Testis (tissue), 2 donors: ENCODE measurements around the gene ARF5.

Experiments
- CTCF ChIP-seq, 3 experiments: fragments of 450-650 bp in 2 of 3; fragments of 200-600 bp in 1 of 3; sonication (generic) in 1 of 3; IDR thresholded peaks; one replicate each; pipeline ENCODE4 v1.5.1; 2016 to 2019; ENCODE audit warnings: antibody characterized with exemption in 3 of 3, mild to moderate bottlenecking in 2 of 3, moderate library complexity in 1 of 3
- POLR2A ChIP-seq: fragments of 450-650 bp; IDR thresholded peaks from one replicate; pipeline ENCODE4 v1.6.1; 2017; ENCODE audit warnings: antibody characterized with exemption, mild to moderate bottlenecking, moderate library complexity

GRCh38 chr7:127551941-127552340, 36.3 kb upstream of the ARF5 start:
- TF ChIP-seq CTCF (IDR thresholded peaks at IDR 0.05) (no peak), POLR2A (no peak)
